Chondrocyte (in vitro differentiated cells): ENCODE data around the gene IRF2BP1. TPM values are rescaled to one million over a fixed set of nuclear protein-coding genes. Genes with fewer than 3 reads are reported as not detected.
A peak's percentile ranks its signal among the peaks of the same experiment; 100 is the strongest.

Experiments used
- DNase-seq: peaks from one replicate; pipeline ENCODE4 v3.0.0; 2021; ENCODE audit warnings: mixed read lengths, low spot score
- H3K27ac Mint-ChIP-seq: one replicate; pipeline ENCODE4 v1.8.0; 2021; ENCODE audit warnings: mild to moderate bottlenecking, moderate library complexity, mixed read lengths; ENCODE audit not compliant: unreplicated experiment
- H3K27me3 Mint-ChIP-seq: 2 replicates; pipeline ENCODE4 v1.8.0; 2021; ENCODE audit warnings: low read depth, mixed read lengths
- H3K36me3 Mint-ChIP-seq: 2 replicates; pipeline ENCODE4 v1.8.0; 2021; ENCODE audit warnings: low read depth, mixed read lengths
- H3K4me1 Mint-ChIP-seq: 2 replicates; pipeline ENCODE4 v1.8.0; 2021; ENCODE audit warnings: low read depth, mild to moderate bottlenecking, mixed read lengths
- H3K4me3 Mint-ChIP-seq: one replicate; pipeline ENCODE4 v1.8.0; 2021; ENCODE audit warnings: mild to moderate bottlenecking, moderate library complexity, mixed read lengths; ENCODE audit not compliant: unreplicated experiment
- H3K9me3 Mint-ChIP-seq: 2 replicates; pipeline ENCODE4 v1.8.0; 2021; ENCODE audit warnings: low read depth, mixed read lengths
- total RNA-seq: library from RNA; stranded (reverse); gene quantifications from 3 replicates; pipeline ENCODE4 v1.2.1, GENCODE V29; 2021
- TF ChIP-seq, protein P1 (sequence below): fragments of 200-600 bp; sonication (generic); IDR thresholded peaks from 2 replicates; pipeline ENCODE4 v1.5.0; 2021; ENCODE audit warnings: antibody characterized with exemption, mild to moderate bottlenecking, moderate library complexity

IRF2BP1 gene
- total RNA-seq, 1 donor from 2014 or later = 30.5 TPM

DNA sequence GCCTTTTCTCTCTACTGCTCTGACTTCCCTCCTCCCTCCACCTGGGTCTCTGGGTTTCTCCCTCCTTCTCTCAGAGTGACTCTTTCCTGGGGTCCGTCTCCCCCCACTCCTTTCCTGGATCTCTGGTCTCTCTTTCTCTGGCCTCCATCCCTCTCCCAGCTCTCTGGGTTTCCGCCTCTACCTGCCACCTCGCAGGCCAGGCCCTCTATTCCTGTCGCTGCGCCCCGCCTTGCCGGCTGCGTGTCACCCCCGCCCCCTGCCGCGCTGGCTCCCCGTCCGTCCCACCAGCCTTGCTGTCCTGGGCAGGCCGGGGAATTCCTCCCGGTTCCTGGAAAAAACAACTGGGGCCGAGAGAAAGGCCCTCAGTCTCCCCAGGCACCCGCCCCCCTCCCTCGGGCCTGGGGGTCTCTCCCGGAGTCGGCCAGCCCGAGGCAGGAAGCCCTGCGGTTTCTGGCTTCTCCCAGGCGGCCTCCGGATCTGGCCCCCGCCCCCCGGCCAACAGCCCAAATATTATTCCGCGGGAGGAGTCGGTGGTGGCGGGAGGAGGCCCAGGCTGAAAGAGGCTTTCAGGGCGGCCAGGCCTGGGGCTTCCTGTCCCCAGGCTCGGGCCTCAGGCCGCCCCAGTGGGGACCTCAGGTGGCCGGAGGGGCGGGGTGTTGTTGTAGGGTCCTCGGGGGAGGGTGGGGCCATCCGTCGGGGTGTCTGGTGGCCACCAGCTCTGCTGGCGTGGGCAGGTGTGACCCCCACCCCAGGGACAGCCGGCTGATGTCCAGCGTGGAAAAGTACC lies 9.3 kb downstream of the IRF2BP1 start:
- TF ChIP-seq, protein P1, sequence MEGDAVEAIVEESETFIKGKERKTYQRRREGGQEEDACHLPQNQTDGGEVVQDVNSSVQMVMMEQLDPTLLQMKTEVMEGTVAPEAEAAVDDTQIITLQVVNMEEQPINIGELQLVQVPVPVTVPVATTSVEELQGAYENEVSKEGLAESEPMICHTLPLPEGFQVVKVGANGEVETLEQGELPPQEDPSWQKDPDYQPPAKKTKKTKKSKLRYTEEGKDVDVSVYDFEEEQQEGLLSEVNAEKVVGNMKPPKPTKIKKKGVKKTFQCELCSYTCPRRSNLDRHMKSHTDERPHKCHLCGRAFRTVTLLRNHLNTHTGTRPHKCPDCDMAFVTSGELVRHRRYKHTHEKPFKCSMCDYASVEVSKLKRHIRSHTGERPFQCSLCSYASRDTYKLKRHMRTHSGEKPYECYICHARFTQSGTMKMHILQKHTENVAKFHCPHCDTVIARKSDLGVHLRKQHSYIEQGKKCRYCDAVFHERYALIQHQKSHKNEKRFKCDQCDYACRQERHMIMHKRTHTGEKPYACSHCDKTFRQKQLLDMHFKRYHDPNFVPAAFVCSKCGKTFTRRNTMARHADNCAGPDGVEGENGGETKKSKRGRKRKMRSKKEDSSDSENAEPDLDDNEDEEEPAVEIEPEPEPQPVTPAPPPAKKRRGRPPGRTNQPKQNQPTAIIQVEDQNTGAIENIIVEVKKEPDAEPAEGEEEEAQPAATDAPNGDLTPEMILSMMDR = no peak

DNA sequence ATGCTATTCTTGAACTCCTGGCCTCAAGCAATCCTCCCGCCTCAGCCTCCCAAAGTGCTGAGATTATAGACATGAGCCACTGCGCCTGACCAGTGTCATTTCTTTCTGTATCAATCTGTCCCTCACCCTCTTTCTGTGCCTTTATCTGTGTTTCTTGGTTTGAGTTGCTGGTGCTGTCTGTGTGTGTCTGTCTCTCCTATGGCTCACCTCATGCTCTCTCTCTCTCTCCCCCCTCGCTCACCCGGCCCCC lies 9.9 kb downstream of the IRF2BP1 start:
- DNase-seq = no peak
- peak overlapping the region; percentile 91 for H3K27ac Mint-ChIP-seq
- no peaks in the 10 kb centered on the region for H3K36me3 Mint-ChIP-seq
- H3K27me3 Mint-ChIP-seq = no peaks in the 10 kb centered on the region
- peaks cover 12% of the 10 kb centered on the region for H3K4me1 Mint-ChIP-seq
- TF ChIP-seq, protein P1 = no peak
- no peaks in the 10 kb centered on the region for H3K9me3 Mint-ChIP-seq
- H3K4me3 Mint-ChIP-seq = no peak overlapping the region

More for the DNA sequence above, 9.3 kb downstream of the IRF2BP1 start:
- Mint-ChIP-seq H3K36me3 (no peaks in the 10 kb centered on the region), H3K27me3 (no peaks in the 10 kb centered on the region), H3K4me1 (peaks cover 12% of the 10 kb centered on the region), H3K27ac (peak overlapping the region; percentile 91), H3K4me3 (no peak overlapping the region), H3K9me3 (no peaks in the 10 kb centered on the region)
- DNase-seq = no peak

DNA sequence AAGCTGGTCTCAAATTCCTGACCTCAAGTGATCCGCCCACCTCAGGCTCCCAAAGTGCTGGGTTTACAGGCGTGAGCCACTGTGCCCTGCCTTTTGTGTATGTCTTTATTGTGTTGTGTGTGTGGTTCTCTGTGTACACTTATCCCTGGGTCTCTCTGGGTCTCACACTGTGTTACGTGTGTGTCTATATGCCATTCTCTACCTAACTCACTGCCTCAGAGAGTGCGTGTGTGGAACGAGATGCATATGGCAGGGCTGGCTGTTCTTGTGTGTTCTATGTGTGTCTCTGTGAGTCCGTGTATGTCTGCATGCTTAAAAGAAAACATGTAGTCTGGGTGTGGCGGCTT lies 11.3 kb downstream of the IRF2BP1 start:
- H3K27ac Mint-ChIP-seq = no peak overlapping the region
- peaks cover 12% of the 10 kb centered on the region for H3K4me1 Mint-ChIP-seq
- no peaks in the 10 kb centered on the region for H3K9me3 Mint-ChIP-seq
- no peak overlapping the region for H3K4me3 Mint-ChIP-seq
- TF ChIP-seq, protein P1 = no peak
- H3K27me3 Mint-ChIP-seq = no peaks in the 10 kb centered on the region
- no peaks in the 10 kb centered on the region for H3K36me3 Mint-ChIP-seq
- DNase-seq = no peak

DNA sequence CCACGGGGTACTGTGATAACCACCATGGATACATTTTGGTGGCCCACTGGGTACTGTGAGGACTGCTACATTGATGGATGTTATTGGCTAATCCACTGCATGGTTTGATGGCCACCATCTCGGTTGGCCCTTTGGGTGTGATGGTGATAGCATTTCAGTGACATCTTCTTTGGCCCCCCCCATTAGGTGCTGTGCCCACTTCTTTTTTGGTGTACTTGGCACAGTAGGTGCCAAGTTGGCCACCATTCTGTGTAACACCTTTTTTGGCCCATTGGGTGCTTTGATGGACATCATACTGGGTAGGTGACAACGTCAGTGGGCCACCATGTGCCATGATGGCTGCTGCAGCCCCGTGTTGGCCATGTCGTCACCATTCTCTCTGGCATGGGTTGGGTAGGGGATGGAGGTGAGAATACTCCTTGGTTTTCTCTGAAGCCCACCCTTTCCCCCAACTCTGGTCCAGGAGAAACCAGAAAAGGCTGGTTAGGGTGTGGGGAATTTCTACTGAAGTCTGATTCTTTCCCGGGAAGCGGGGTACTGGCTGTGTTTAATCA lies 12.6 kb downstream of the IRF2BP1 start:
- H3K4me3 Mint-ChIP-seq = no peak overlapping the region
- no peak for DNase-seq
- TF ChIP-seq, protein P1 = no peak
- no peaks in the 10 kb centered on the region for H3K36me3 Mint-ChIP-seq
- no peaks in the 10 kb centered on the region for H3K9me3 Mint-ChIP-seq
- no peaks in the 10 kb centered on the region for H3K27me3 Mint-ChIP-seq
- H3K4me1 Mint-ChIP-seq = peaks cover 12% of the 10 kb centered on the region
- no peak overlapping the region for H3K27ac Mint-ChIP-seq

DNA sequence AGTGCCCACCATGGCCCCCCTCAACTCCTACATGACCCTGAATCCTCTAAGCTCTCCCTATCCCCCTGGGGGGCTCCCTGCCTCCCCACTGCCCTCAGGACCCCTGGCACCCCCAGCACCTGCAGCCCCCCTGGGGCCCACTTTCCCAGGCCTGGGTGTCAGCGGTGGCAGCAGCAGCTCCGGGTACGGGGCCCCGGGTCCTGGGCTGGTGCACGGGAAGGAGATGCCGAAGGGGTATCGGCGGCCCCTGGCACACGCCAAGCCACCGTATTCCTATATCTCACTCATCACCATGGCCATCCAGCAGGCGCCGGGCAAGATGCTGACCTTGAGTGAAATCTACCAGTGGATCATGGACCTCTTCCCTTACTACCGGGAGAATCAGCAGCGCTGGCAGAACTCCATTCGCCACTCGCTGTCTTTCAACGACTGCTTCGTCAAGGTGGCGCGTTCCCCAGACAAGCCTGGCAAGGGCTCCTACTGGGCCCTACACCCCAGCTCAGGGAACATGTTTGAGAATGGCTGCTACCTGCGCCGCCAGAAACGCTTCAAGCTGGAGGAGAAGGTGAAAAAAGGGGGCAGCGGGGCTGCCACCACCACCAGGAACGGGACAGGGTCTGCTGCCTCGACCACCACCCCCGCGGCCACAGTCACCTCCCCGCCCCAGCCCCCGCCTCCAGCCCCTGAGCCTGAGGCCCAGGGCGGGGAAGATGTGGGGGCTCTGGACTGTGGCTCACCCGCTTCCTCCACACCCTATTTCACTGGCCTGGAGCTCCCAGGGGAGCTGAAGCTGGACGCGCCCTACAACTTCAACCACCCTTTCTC lies 13.6 kb downstream of the IRF2BP1 start:
- H3K36me3 Mint-ChIP-seq = no peaks in the 10 kb centered on the region
- peaks cover 11% of the 10 kb centered on the region for H3K4me1 Mint-ChIP-seq
- DNase-seq = no peak
- TF ChIP-seq, protein P1 = no peak
- H3K9me3 Mint-ChIP-seq = no peaks in the 10 kb centered on the region
- no peak overlapping the region for H3K4me3 Mint-ChIP-seq
- H3K27me3 Mint-ChIP-seq = no peaks in the 10 kb centered on the region
- H3K27ac Mint-ChIP-seq = no peak overlapping the region
